GM12864 (cell line): ENCODE data around the gene CRTC1.

Experiments used
- DNase-seq: peaks from one replicate; pipeline ENCODE4 v3.0.0-alpha.2; 2011; ENCODE audit warnings: low read depth
- H3K4me3 ChIP-seq: 2 replicates; pipeline ENCODE4 v1.5.1; 2011; ENCODE audit warnings: mild to moderate bottlenecking, low read depth, low read length, control low read depth
- CTCF ChIP-seq: IDR thresholded peaks from 2 replicates; pipeline ENCODE4 v1.5.1; 2011; ENCODE audit warnings: low read depth, mild to moderate bottlenecking, moderate library complexity, low read length, control low read depth, inconsistent platforms; ENCODE audit errors: missing control alignments

CRTC1 gene

GRCh38 chr19:18712981-18713380 lies 29.5 kb downstream of the CRTC1 start:
- no peak for TF ChIP-seq CTCF
- DNase-seq = no peak
- H3K4me3 ChIP-seq = no peak overlapping the region

- H3K4me3 ChIP-seq = no peak overlapping the region
- no peak for TF ChIP-seq CTCF
- DNase-seq = no peak
These were observed 30.2 kb downstream of the CRTC1 start for GRCh38 chr19:18713550-18714117.

- DNase-seq = no peak
- H3K4me3 ChIP-seq = no peak overlapping the region
- no peak for TF ChIP-seq CTCF
These were observed 31.9 kb downstream of the CRTC1 start for GRCh38 chr19:18715416-18715815.

- no peak overlapping the region for H3K4me3 ChIP-seq
- DNase-seq = no peak
- TF ChIP-seq CTCF = no peak
These were observed 33.4 kb downstream of the CRTC1 start for GRCh38 chr19:18716857-18717256.

- no peak for TF ChIP-seq CTCF
- H3K4me3 ChIP-seq = no peak overlapping the region
- DNase-seq = no peak
These were observed 34.1 kb downstream of the CRTC1 start for GRCh38 chr19:18717601-18718000.

GRCh38 chr19:18718015-18718526 lies 34.6 kb downstream of the CRTC1 start:
- DNase-seq = no peak
- H3K4me3 ChIP-seq = no peak overlapping the region
- no peak for TF ChIP-seq CTCF

GRCh38 chr19:18718846-18719458 lies 35.5 kb downstream of the CRTC1 start:
- no peak for DNase-seq
- no peak for TF ChIP-seq CTCF
- no peak overlapping the region for H3K4me3 ChIP-seq
